ENCODE measurements around the gene PNPLA3.

DNA sequence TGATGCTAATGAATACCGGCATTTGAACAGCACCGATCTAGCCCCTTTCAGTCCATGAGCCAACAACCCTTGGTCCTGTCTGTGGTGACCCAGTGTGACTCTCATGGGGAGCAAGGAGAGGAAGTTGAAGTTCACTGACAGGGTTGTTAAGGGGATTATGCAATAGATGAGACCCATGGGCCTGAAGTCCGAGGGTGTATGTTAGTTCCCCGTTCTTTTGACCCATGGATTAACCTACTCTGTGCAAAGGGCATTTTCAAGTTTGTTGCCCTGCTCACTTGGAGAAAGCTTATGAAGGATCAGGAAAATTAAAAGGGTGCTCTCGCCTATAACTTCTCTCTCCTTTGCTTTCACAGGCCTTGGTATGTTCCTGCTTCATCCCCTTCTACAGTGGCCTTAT is 4.9 kb downstream of the PNPLA3 start:
- TF ChIP-seq EZH2 (IDR thresholded peaks at IDR 0.05) = no peak
- TF ChIP-seq, protein P1, sequence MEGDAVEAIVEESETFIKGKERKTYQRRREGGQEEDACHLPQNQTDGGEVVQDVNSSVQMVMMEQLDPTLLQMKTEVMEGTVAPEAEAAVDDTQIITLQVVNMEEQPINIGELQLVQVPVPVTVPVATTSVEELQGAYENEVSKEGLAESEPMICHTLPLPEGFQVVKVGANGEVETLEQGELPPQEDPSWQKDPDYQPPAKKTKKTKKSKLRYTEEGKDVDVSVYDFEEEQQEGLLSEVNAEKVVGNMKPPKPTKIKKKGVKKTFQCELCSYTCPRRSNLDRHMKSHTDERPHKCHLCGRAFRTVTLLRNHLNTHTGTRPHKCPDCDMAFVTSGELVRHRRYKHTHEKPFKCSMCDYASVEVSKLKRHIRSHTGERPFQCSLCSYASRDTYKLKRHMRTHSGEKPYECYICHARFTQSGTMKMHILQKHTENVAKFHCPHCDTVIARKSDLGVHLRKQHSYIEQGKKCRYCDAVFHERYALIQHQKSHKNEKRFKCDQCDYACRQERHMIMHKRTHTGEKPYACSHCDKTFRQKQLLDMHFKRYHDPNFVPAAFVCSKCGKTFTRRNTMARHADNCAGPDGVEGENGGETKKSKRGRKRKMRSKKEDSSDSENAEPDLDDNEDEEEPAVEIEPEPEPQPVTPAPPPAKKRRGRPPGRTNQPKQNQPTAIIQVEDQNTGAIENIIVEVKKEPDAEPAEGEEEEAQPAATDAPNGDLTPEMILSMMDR (IDR thresholded peaks at IDR 0.05 in 2 of 3, conservative IDR thresholded peaks at IDR 0.05 in 1 of 3; ENCODE audit: borderline replicate concordance in 1 of 3, insufficient read depth in 1 of 3, low read depth in 2 of 3, low read length in 2 of 3) = no peak
- no peak for TF ChIP-seq POLR2AphosphoS5 (IDR thresholded peaks at IDR 0.05; ENCODE audit: low read depth, low read length)
- TF ChIP-seq ZFX (IDR thresholded peaks at IDR 0.05) = no peak
- TF ChIP-seq RAD21 (IDR thresholded peaks at IDR 0.05; ENCODE audit: low read depth) = no peak
- TF ChIP-seq EZH2phosphoT487 (IDR thresholded peaks at IDR 0.05; ENCODE audit: borderline replicate concordance) = no peak
- TF ChIP-seq, protein P2, sequence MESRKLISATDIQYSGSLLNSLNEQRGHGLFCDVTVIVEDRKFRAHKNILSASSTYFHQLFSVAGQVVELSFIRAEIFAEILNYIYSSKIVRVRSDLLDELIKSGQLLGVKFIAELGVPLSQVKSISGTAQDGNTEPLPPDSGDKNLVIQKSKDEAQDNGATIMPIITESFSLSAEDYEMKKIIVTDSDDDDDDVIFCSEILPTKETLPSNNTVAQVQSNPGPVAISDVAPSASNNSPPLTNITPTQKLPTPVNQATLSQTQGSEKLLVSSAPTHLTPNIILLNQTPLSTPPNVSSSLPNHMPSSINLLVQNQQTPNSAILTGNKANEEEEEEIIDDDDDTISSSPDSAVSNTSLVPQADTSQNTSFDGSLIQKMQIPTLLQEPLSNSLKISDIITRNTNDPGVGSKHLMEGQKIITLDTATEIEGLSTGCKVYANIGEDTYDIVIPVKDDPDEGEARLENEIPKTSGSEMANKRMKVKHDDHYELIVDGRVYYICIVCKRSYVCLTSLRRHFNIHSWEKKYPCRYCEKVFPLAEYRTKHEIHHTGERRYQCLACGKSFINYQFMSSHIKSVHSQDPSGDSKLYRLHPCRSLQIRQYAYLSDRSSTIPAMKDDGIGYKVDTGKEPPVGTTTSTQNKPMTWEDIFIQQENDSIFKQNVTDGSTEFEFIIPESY (IDR thresholded peaks at IDR 0.05; ENCODE audit: extremely low read depth, insufficient replicate concordance, low read length) = no peak
- TF ChIP-seq, protein P3, sequence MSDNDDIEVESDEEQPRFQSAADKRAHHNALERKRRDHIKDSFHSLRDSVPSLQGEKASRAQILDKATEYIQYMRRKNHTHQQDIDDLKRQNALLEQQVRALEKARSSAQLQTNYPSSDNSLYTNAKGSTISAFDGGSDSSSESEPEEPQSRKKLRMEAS (IDR thresholded peaks at IDR 0.05) = no peak
- no peak for TF ChIP-seq POLR2A (IDR thresholded peaks at IDR 0.05; ENCODE audit: borderline replicate concordance, extremely low read depth, insufficient read depth, insufficient read length)
- TF ChIP-seq, protein P4, sequence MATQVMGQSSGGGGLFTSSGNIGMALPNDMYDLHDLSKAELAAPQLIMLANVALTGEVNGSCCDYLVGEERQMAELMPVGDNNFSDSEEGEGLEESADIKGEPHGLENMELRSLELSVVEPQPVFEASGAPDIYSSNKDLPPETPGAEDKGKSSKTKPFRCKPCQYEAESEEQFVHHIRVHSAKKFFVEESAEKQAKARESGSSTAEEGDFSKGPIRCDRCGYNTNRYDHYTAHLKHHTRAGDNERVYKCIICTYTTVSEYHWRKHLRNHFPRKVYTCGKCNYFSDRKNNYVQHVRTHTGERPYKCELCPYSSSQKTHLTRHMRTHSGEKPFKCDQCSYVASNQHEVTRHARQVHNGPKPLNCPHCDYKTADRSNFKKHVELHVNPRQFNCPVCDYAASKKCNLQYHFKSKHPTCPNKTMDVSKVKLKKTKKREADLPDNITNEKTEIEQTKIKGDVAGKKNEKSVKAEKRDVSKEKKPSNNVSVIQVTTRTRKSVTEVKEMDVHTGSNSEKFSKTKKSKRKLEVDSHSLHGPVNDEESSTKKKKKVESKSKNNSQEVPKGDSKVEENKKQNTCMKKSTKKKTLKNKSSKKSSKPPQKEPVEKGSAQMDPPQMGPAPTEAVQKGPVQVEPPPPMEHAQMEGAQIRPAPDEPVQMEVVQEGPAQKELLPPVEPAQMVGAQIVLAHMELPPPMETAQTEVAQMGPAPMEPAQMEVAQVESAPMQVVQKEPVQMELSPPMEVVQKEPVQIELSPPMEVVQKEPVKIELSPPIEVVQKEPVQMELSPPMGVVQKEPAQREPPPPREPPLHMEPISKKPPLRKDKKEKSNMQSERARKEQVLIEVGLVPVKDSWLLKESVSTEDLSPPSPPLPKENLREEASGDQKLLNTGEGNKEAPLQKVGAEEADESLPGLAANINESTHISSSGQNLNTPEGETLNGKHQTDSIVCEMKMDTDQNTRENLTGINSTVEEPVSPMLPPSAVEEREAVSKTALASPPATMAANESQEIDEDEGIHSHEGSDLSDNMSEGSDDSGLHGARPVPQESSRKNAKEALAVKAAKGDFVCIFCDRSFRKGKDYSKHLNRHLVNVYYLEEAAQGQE (IDR thresholded peaks at IDR 0.05; ENCODE audit: low read depth) = no peak
- TF ChIP-seq, protein P5, sequence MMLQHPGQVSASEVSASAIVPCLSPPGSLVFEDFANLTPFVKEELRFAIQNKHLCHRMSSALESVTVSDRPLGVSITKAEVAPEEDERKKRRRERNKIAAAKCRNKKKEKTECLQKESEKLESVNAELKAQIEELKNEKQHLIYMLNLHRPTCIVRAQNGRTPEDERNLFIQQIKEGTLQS (IDR thresholded peaks at IDR 0.05) = no peak
- no peak for TF ChIP-seq JUND (IDR thresholded peaks at IDR 0.05)
- TF ChIP-seq FOSL1 (IDR thresholded peaks at IDR 0.05; ENCODE audit: low read depth) = no peak
- TF ChIP-seq YY1 (IDR thresholded peaks at IDR 0.05; ENCODE audit: extremely low read depth, insufficient replicate concordance, low read depth, low read length) = no peak

Measured in HCT116 (cell line).